Stimulated activated CD4-positive, alpha-beta T cell treated with anti-CD3 and anti-CD28 coated beads, TNF-alpha, amount 100 ng/mL, for 48 hours (primary cell): ENCODE measurements around the gene AHDC1.
"Not testable (repeated sequence)": the region's sequence is repeated elsewhere in the genome, so short reads cannot be mapped to it uniquely, and the experiment has no call there.

ENCODE experiments used
- DNase-seq, 3 donors: peaks; one replicate each; pipeline ENCODE4 v3.0.0-alpha.2; 2020; ENCODE audit warnings: low read depth in 3 of 3

AHDC1 gene

DNA sequence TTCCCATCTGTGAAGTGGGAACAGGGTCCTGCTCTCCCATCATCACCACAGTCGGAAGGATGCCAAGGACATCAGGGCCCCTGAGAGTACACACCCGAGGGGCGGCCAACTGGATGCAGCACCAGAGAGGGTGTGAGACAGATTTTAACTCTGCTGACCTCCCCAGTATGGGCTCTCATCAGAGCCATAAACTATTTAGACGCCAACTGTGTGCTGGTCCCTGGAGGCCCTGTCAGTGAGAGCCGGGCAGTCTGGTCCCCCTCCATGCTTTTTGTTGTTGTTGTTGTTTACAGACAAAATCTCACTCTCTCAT is 29.3 kb upstream of the AHDC1 start:
- DNase-seq = no peak

GRCh38 chr1:27632387-27633297 is 28.7 kb upstream of the AHDC1 start:
- peak in 1 of 3 donors; percentile 69 for DNase-seq

DNA sequence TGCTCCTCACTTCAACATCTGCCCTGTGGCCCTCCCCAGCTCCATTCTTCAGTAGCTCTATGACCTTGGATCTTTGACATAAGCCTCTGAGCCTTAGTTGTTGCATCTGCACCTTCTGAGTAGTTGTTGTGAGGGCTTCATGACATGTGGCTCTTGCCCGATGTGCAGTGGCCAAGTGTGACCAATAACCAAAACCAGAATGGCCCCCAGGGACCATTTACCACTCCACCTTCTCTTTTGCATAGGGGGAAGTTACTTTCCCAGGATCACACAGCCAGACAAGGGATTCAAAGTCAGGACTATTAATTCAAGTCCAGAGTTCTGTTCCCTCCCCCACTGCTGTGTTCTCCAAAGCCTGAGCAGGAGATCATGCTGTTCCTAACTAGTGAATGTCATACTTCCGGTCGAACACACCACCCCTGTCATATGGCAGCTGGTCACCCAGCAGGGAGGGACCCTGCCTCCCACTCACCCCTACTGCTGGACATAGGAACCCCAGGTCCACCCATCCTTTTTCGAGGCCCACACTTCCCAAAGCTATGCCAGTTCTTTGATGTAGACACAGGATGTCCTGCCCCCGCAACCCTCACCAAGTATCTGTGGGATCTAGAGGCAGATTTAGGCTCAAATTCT is 27.0 kb upstream of the AHDC1 start:
- no peak for DNase-seq

GRCh38 chr1:27628712-27629111 is 24.8 kb upstream of the AHDC1 start:
- DNase-seq = no peak

GRCh38 chr1:27627733-27628132 is 23.8 kb upstream of the AHDC1 start:
- DNase-seq = not testable (repeated sequence)

- no peak for DNase-seq
Observed at GRCh38 chr1:27627061-27627460, 23.1 kb upstream of the AHDC1 start.

GRCh38 chr1:27626031-27626935 is 22.3 kb upstream of the AHDC1 start:
- no peak for DNase-seq

- DNase-seq = no peak
Observed at GRCh38 chr1:27624467-27625178, 20.7 kb upstream of the AHDC1 start.

GRCh38 chr1:27623327-27624212 is 19.6 kb upstream of the AHDC1 start:
- DNase-seq = no peak

DNA sequence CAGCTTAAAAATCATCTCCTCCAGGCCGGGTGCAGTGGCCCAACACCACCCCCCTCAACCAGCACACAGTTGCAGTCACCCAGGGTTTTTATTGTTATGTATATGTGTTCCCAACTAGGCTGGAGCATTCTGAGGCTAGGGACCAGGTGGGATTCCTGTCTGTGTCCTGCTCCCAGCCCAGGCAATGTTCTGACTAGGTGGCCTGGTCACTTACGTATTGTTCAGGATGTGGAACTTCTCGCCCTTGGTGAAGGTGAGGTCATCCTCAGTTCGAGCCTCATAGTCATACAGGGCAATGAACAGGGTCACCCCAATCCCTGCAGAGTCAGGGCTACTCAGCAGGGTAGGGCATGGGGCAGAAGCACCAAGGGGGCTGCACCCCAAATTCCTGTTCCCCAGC is 18.9 kb upstream of the AHDC1 start:
- DNase-seq = no peak

DNA sequence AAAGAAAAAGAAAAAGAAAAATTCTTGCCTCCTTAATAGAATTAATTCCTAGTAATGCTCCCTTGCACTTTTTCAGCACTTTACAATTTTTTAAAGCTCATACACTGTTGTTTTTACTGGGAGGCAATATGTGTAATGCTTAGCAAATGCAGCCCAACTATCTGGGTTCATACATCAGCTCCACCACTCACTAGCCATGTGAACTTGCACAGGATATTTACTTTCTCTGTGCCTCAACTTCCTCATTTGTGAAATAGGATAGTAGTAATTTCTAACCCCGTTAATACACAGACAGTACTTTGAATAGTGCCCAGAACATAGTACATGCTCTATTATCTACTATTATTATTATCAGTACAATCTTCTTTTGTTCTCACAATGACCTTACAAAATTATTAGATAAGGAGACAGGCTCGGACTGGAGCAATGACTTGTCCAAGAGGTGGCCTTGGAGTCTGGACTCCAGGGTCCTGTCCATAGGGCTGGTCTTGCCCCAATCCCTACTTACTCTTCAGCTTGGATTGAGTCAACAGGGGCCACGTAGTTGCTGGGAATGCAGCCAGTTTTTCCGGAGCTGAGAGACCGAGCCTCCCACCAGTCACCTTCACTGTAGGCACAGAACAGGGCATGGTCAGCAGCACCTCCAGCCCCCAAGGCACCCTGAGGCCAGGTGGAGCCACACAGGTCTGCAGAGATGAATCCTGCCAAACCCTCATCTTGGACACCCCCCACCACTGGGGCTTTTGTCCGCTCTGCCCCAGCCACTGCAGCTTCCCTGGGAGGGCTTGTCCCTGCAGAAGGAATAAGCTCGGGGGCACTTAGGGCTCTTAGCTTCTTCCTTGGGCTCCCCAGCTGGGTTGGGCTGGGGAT is 17.3 kb upstream of the AHDC1 start:
- DNase-seq = no peak

GRCh38 chr1:27619782-27620438 is 16.0 kb upstream of the AHDC1 start:
- not testable (repeated sequence) for DNase-seq

- no peak for DNase-seq
Observed at GRCh38 chr1:27618341-27619082, 14.6 kb upstream of the AHDC1 start.

- no peak for DNase-seq
Observed at GRCh38 chr1:27617420-27617819, 13.5 kb upstream of the AHDC1 start.

GRCh38 chr1:27616441-27616840 is 12.5 kb upstream of the AHDC1 start:
- no peak for DNase-seq

DNA sequence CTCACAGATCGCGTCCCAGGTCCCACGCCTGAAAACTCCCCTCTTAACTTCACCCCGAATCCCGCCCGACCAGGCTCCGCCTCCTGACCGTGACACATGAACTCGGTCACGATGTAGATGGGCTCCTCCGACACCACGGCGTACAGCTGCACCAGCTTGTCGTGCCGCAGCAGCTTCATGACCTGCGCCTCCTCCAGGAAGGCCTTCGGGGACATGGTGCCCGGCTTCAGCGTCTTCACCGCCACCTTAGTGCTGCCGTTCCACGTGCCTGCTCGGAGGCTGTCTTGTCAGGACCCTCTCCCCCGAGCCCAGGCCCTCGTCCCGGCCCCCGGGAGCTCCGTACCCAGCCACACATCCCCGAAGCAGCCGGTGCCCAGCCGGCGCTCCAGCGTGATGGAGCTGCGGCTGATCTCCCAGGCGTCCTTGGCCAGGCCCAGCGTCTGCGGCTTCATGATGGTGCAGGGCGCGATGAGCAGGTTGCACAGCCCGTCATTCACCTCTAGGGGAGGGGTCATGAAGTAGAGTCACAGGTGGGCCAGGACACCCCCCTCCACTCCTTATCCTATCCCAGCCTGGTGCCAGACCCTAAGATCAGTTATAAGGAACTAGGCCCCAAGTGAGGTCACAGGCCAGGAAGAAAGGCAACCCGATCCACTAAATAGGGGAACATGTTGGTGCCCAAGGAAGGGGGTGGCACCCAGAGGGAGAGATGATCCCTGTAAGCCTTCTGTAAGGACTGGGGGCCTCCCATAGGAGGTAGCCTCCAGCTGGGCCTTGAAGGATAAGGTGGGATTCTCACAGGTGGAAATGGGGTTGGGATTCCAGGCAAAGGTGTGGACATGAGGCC is 11.6 kb upstream of the AHDC1 start:
- no peak for DNase-seq

GRCh38 chr1:27614625-27615344 is 10.8 kb upstream of the AHDC1 start:
- DNase-seq = no peak
